IMR-90 (cell line): ENCODE measurements around the gene GARIN5A. TPM values are rescaled to one million over a fixed set of nuclear protein-coding genes. Genes with fewer than 3 reads are reported as not detected.

Experiments
- ATAC-seq: fragments of 200-7000 bp; cut with Tn5 transposase; 2 replicates; pipeline ENCODE4 v1.9.1; 2020; ENCODE audit warnings: low read depth, mild to moderate bottlenecking, moderate library complexity
- BruUV-seq: library from RNA; stranded (reverse); fragments of 400-500 nt; replicated peaks from 2 replicates; lab custom pipeline; 2021; lab: Mats Ljungman, UMichigan
- CTCF ChIA-PET: fragments of 300-600 bp; formaldehyde crosslinking; extraction: SDS; loops from one replicate; lab custom pipeline; 2021; ENCODE audit warnings: antibody characterized with exemption; lab: Yijun Ruan, JAX
- POLR2A ChIA-PET: fragments of 300-600 bp; sonication (Branson Sonifier 250); formaldehyde crosslinking; loops from one replicate; lab custom pipeline; 2022; ENCODE audit warnings: antibody characterized with exemption; ENCODE audit not compliant: unreplicated experiment; lab: Charles Lee
- DNase-seq: peaks from one replicate; pipeline ENCODE4 v3.0.0; 2013
- H2AFZ ChIP-seq: replicated peaks from 2 replicates; pipeline ENCODE3; 2013; ENCODE audit warnings: low read length, mild to moderate bottlenecking; ENCODE audit not compliant: poor library complexity
- H2AK5ac ChIP-seq: 2 replicates; pipeline ENCODE4 v1.6.1; 2013; ENCODE audit warnings: low read depth, low read length, inconsistent platforms
- H2AK9ac ChIP-seq: replicated peaks from 2 replicates; pipeline ENCODE3; 2013; ENCODE audit warnings: mild to moderate bottlenecking, low read depth, low read length, moderate library complexity; ENCODE audit not compliant: poor library complexity
- H2BK120ac ChIP-seq: 2 replicates; pipeline ENCODE4 v1.6.1; 2013; ENCODE audit warnings: low read depth, low read length, inconsistent platforms
- H2BK15ac ChIP-seq: 3 replicates; pipeline ENCODE4 v1.6.1; 2013; ENCODE audit warnings: low read depth, low read length, inconsistent platforms
- H2BK20ac ChIP-seq: 2 replicates; pipeline ENCODE4 v1.6.1; 2013; ENCODE audit warnings: low read depth, mild to moderate bottlenecking, inconsistent platforms, low read length, moderate library complexity
- H2BK5ac ChIP-seq: 2 replicates; pipeline ENCODE4 v1.6.1; 2013; ENCODE audit warnings: mild to moderate bottlenecking, low read depth, low read length, inconsistent platforms; ENCODE audit not compliant: poor library complexity, severe bottlenecking
- H3K14ac ChIP-seq: replicated peaks from 2 replicates; pipeline ENCODE4 v1.6.1; 2013; ENCODE audit warnings: low read depth, low read length, inconsistent platforms
- H3K18ac ChIP-seq: 2 replicates; pipeline ENCODE4 v1.6.1; 2013; ENCODE audit warnings: low read depth, low read length, control low read depth
- H3K23ac ChIP-seq: 2 replicates; pipeline ENCODE4 v1.6.1; 2013; ENCODE audit warnings: low read depth, low read length, inconsistent platforms
- H3K27ac ChIP-seq: 2 replicates; pipeline ENCODE4 v1.5.1; 2013; ENCODE audit warnings: mild to moderate bottlenecking, control low read depth, low read length; ENCODE audit not compliant: insufficient read depth
- H3K27me3 ChIP-seq: 2 replicates; pipeline ENCODE4 v1.6.1; 2013; ENCODE audit warnings: low read length; ENCODE audit not compliant: control insufficient read depth, insufficient read depth
- H3K36me3 ChIP-seq: 2 replicates; pipeline ENCODE4 v1.6.1; 2013; ENCODE audit warnings: low read length, mixed read lengths; ENCODE audit not compliant: control insufficient read depth, insufficient read depth
- H3K4ac ChIP-seq: 2 replicates; pipeline ENCODE4 v1.6.1; 2013; ENCODE audit warnings: low read depth, low read length, inconsistent platforms
- H3K4me1 ChIP-seq: 2 replicates; pipeline ENCODE4 v1.6.1; 2013; ENCODE audit warnings: low read length, mixed read lengths; ENCODE audit not compliant: control insufficient read depth, insufficient read depth
- H3K4me2 ChIP-seq: 2 replicates; pipeline ENCODE4 v1.6.1; 2013; ENCODE audit warnings: low read depth, mild to moderate bottlenecking, control low read depth, low read length, moderate library complexity
- H3K4me3 ChIP-seq: 2 replicates; pipeline ENCODE4 v1.5.1; 2013; ENCODE audit warnings: low read depth, mild to moderate bottlenecking, control low read depth, low read length, moderate library complexity; ENCODE audit not compliant: insufficient read depth
- H3K56ac ChIP-seq: 2 replicates; pipeline ENCODE4 v1.6.1; 2013; ENCODE audit warnings: low read length, inconsistent platforms; ENCODE audit not compliant: insufficient read depth; ENCODE audit errors: extremely low read depth
- H3K79me1 ChIP-seq, 2 experiments: 2 replicates each; pipeline ENCODE4 v1.6.1; 2013; ENCODE audit warnings: low read length in 2 of 2, inconsistent platforms in 1 of 2, low read depth in 1 of 2
- H3K9ac ChIP-seq: 2 replicates; pipeline ENCODE4 v1.6.1; 2013; ENCODE audit warnings: low read depth, low read length, control low read depth
- H3K9me1 ChIP-seq: 2 replicates; pipeline ENCODE4 v1.6.1; 2013; ENCODE audit warnings: low read length, inconsistent platforms; ENCODE audit not compliant: insufficient read depth
- H3K9me3 ChIP-seq: 2 replicates; pipeline ENCODE4 v1.6.1; 2013; ENCODE audit warnings: low read length; ENCODE audit not compliant: control insufficient read depth, insufficient read depth
- H4K20me1 ChIP-seq: 2 replicates; pipeline ENCODE4 v1.6.1; 2013; ENCODE audit warnings: low read length, inconsistent platforms; ENCODE audit not compliant: insufficient read depth
- H4K5ac ChIP-seq: 2 replicates; pipeline ENCODE4 v1.6.1; 2013; ENCODE audit warnings: mild to moderate bottlenecking, low read depth, low read length, control low read depth
- H4K8ac ChIP-seq, 2 experiments: 2 replicates each; pipeline ENCODE4 v1.6.1; 2013; ENCODE audit warnings: low read depth in 2 of 2, low read length in 2 of 2, control low read depth in 1 of 2, inconsistent platforms in 1 of 2
- H4K91ac ChIP-seq: 2 replicates; pipeline ENCODE4 v1.6.1; 2013; ENCODE audit warnings: low read depth, low read length, inconsistent platforms; ENCODE audit not compliant: insufficient read depth
- BHLHE40 ChIP-seq: fragments of 150-350 bp; IDR thresholded peaks from 2 replicates; pipeline ENCODE4 v1.6.1; 2016; ENCODE audit warnings: mild to moderate bottlenecking, low read depth, low read length
- CHD1 ChIP-seq: IDR thresholded peaks from 2 replicates; pipeline ENCODE4 v1.6.1; 2012; ENCODE audit warnings: low read depth, low read length, improper control_type of control experiment
- ELK1 ChIP-seq: fragments of 150-350 bp; IDR thresholded peaks from 2 replicates; pipeline ENCODE4 v1.6.1; 2016; ENCODE audit warnings: low read depth, mild to moderate bottlenecking, low read length, moderate library complexity, borderline replicate concordance
- MAFK ChIP-seq: IDR thresholded peaks from 2 replicates; pipeline ENCODE4 v1.6.1; 2012; ENCODE audit warnings: low read depth, low read length, improper control_type of control experiment
- MAZ ChIP-seq: IDR thresholded peaks from 2 replicates; pipeline ENCODE4 v1.6.1; 2012; ENCODE audit warnings: low read depth, mild to moderate bottlenecking, low read length, improper control_type of control experiment, moderate library complexity, borderline replicate concordance
- NFE2L2 ChIP-seq: fragments of 150-350 bp; IDR thresholded peaks from 2 replicates; pipeline ENCODE4 v1.6.1; 2016; ENCODE audit warnings: low read depth, mild to moderate bottlenecking, low read length
- RAD21 ChIP-seq: IDR thresholded peaks from 2 replicates; pipeline ENCODE4 v1.6.1; 2012; ENCODE audit warnings: low read length, improper control_type of control experiment
- RCOR1 ChIP-seq: IDR thresholded peaks from 2 replicates; pipeline ENCODE4 v1.6.1; 2012; ENCODE audit warnings: mild to moderate bottlenecking, low read length, improper control_type of control experiment; ENCODE audit not compliant: insufficient replicate concordance
- SMC3 ChIP-seq: fragments of 150-350 bp; IDR thresholded peaks from 2 replicates; pipeline ENCODE4 v1.6.1; 2016; ENCODE audit warnings: low read depth, mild to moderate bottlenecking, antibody characterized with exemption, low read length, moderate library complexity
- USF2 ChIP-seq: fragments of 150-350 bp; IDR thresholded peaks from 2 replicates; pipeline ENCODE4 v1.6.1; 2017; ENCODE audit warnings: mild to moderate bottlenecking, antibody characterized with exemption, low read length, low read depth
- WGBS, 2 experiments: methylation state at CpG; one replicate each; pipeline versions ENCODE4 v1.1.5 to v1.1.7; 2013; ENCODE audit warnings: missing lambda C conversion rate in 2 of 2; ENCODE audit not compliant: insufficient read length in 1 of 2; ENCODE audit errors: extremely low coverage in 2 of 2; 5-methylcytosine and 5-hydroxymethylcytosine counted together
- dilution Hi-C: fragments of 300-500 bp; cut with HindIII; formaldehyde crosslinking; loops from one replicate; pipeline ENCODE4 v1.14.3; 2018; ENCODE audit warnings: low sequenced_read_pairs; ENCODE audit not compliant: unreplicated experiment
- in situ Hi-C: fragments of 300-500 bp; cut with MboI; formaldehyde crosslinking; loops from 3 replicates; pipeline ENCODE4 v1.14.3; 2019; ENCODE audit warnings: low sequenced_read_pairs, inconsistent platforms, mixed read lengths
- intact Hi-C: fragments of 100-400 bp; cut with micrococcal nuclease; formaldehyde crosslinking; loops from 2 replicates; pipeline ENCODE4 v1.10.0; 2022
- polyA plus RNA-seq, 3 experiments: library from polyadenylated mRNA; depleted of rRNA; stranded (reverse); fragments of >200 nt; gene quantifications; 2 replicates each; pipeline ENCODE4 v1.2.3, GENCODE V29; 2012; ENCODE audit warnings: low replicate concordance in 1 of 3
- total RNA-seq: library from RNA; depleted of rRNA; stranded (reverse); fragments of >200 nt; gene quantifications from 2 replicates; pipeline ENCODE4 v1.2.3, GENCODE V29; 2012
- TF ChIP-seq, protein P1 (sequence below): conservative IDR thresholded peaks from 2 replicates; pipeline ENCODE4 v1.5.1; 2012; ENCODE audit warnings: mild to moderate bottlenecking, low read depth, low read length, improper control_type of control experiment

Gene GARIN5A
- total and polyA plus RNA-seq, 2 of the 4 experiments (the other 2 are of a cell fraction), result 0.53 TPM; not detected in 1

DNA sequence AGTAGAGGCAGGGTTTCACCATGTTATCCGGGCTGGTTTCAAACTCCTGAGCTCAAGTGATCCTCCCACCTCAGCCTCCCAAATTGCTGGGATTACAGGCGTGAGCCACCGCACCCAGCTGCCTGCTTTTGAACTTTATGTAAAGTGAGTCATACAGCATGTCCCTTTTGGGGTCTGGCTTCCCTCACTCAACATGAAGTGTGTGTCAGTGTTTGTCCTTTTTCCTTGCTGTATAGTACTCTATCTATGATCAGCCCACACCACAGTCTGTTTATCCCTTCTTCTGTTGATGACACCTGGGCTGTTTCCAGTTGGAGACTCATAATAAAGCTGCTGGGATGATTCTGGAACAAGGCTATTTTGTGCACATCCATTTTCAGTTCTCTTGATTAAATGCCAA lies 55.8 kb downstream of the GARIN5A start:
- no peak overlapping the region for H2BK5ac ChIP-seq
- intact Hi-C loops, result no loop called here
- H3K36me3 ChIP-seq, result no peaks in the 10 kb centered on the region
- ChIA-PET POLR2A (no interaction called here), CTCF (no interaction called here)
- no peaks in the 10 kb centered on the region for H4K20me1 ChIP-seq
- TF ChIP-seq, protein P1, sequence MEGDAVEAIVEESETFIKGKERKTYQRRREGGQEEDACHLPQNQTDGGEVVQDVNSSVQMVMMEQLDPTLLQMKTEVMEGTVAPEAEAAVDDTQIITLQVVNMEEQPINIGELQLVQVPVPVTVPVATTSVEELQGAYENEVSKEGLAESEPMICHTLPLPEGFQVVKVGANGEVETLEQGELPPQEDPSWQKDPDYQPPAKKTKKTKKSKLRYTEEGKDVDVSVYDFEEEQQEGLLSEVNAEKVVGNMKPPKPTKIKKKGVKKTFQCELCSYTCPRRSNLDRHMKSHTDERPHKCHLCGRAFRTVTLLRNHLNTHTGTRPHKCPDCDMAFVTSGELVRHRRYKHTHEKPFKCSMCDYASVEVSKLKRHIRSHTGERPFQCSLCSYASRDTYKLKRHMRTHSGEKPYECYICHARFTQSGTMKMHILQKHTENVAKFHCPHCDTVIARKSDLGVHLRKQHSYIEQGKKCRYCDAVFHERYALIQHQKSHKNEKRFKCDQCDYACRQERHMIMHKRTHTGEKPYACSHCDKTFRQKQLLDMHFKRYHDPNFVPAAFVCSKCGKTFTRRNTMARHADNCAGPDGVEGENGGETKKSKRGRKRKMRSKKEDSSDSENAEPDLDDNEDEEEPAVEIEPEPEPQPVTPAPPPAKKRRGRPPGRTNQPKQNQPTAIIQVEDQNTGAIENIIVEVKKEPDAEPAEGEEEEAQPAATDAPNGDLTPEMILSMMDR, result no peak
- TF ChIP-seq NFE2L2 (no peak), RAD21 (no peak), CHD1 (no peak), USF2 (no peak), ELK1 (no peak), MAFK (no peak), SMC3 (no peak), MAZ (no peak), RCOR1 (no peak), BHLHE40 (no peak)
- H3K27ac ChIP-seq, result no peak overlapping the region
- no peak overlapping the region for H4K5ac ChIP-seq
- H3K27me3 ChIP-seq, result peaks cover 21% of the 10 kb centered on the region
- H3K4me3 ChIP-seq, result no peak overlapping the region
- H4K91ac ChIP-seq, result no peak overlapping the region
- no CpG with 5 or more reads among the region's 3 CpGs for WGBS, 2 experiments
- no peak overlapping the region for H2AK9ac ChIP-seq
- H3K56ac ChIP-seq, result no peak overlapping the region
- no peak for ATAC-seq
- H3K4me2 ChIP-seq, result no peak overlapping the region
- H2BK20ac ChIP-seq, result no peak overlapping the region
- no peak overlapping the region for H3K23ac ChIP-seq
- no peaks in the 10 kb centered on the region for H3K4me1 ChIP-seq
- no peaks in the 10 kb centered on the region for H3K9me1 ChIP-seq
- no peak overlapping the region for H2AFZ ChIP-seq
- in situ Hi-C loops, result no loop called here
- no peak overlapping the region for H3K14ac ChIP-seq
- no peaks in the 10 kb centered on the region for H3K9me3 ChIP-seq
- no peak overlapping the region for H2AK5ac ChIP-seq
- no TSS peak for BruUV-seq
- no peak overlapping the region for H3K9ac ChIP-seq
- H4K8ac ChIP-seq, result no peak overlapping the region
- dilution Hi-C loops, result no loop called here
- H2BK120ac ChIP-seq, result no peak overlapping the region
- H3K18ac ChIP-seq, result no peak overlapping the region
- no peak for DNase-seq
- H3K4ac ChIP-seq, result no peak overlapping the region
- no peaks in the 10 kb centered on the region for H3K79me1 ChIP-seq
- no peak overlapping the region for H2BK15ac ChIP-seq
